K562 (cell line): ENCODE data around the gene PPRC1. TPM values are rescaled to one million over a fixed set of nuclear protein-coding genes. Genes with fewer than 3 reads are reported as not detected.
A peak's percentile ranks its signal among the peaks of the same experiment; 100 is the strongest.

ENCODE experiments used
- ATAC-seq: fragments of 200-7000 bp; cut with Tn5 transposase; 3 replicates; pipeline ENCODE4 v1.9.1; 2020; ENCODE audit warnings: moderate library complexity
- BruUV-seq: library from RNA; stranded (reverse); fragments of 400-500 nt; replicated peaks from 2 replicates; lab custom pipeline; 2021; lab: Mats Ljungman, UMichigan
- CTCF ChIA-PET: fragments of 300-600 bp; formaldehyde crosslinking; extraction: SDS; loops from one replicate; lab custom pipeline; 2021; ENCODE audit warnings: low intra/inter-chr PET ratio; lab: Yijun Ruan, JAX
- POLR2A ChIA-PET: fragments of 300-600, 350-650 bp; sonication (Branson Sonifier 250); formaldehyde crosslinking; extraction: SDS; loops from one replicate; lab custom pipeline; 2021; ENCODE audit warnings: antibody characterized with exemption, inconsistent platforms; lab: Yijun Ruan, JAX
- DNase-seq, 4 experiments: peaks; one replicate each; pipeline versions ENCODE4 v3.0.0 to v3.0.0-alpha.2; 2011 to 2018; ENCODE audit warnings: low spot score in 3 of 4, mixed read lengths in 3 of 4; ENCODE audit errors: extremely low read depth in 1 of 4
- FAIRE-seq: peaks from 2 replicates; lab custom pipeline; 2011; peaks lifted over from hg19 to GRCh38; lab: Jason Lieb, UNC
- H2AFZ ChIP-seq: 2 replicates; pipeline ENCODE4 v1.6.0; 2011; ENCODE audit warnings: low read depth, low read length, control low read depth, inconsistent platforms
- H3K27ac ChIP-seq: fragments of 200-600 bp; 3 replicates; pipeline ENCODE4 v1.8.0; 2011; ENCODE audit warnings: low read depth, mild to moderate bottlenecking, control low read depth, inconsistent platforms, low read length, moderate library complexity, mixed read lengths; ENCODE audit errors: extremely low read depth
- H3K27me3 ChIP-seq, 2 experiments: fragments of 300-600 bp in 1 of 2; 2 replicates in 1 of 2; 3 replicates in 1 of 2; pipeline versions ENCODE4 v1.6.0 to v1.8.0; 2011; ENCODE audit warnings: inconsistent platforms in 2 of 2, low read length in 2 of 2, mild to moderate bottlenecking in 1 of 2, mixed read lengths in 1 of 2, moderate library complexity in 1 of 2; ENCODE audit not compliant: control insufficient read depth in 2 of 2, insufficient read depth in 2 of 2
- H3K36me3 ChIP-seq: fragments of 300-600 bp; 3 replicates; pipeline ENCODE4 v1.8.0; 2011; ENCODE audit warnings: mild to moderate bottlenecking, low read length, inconsistent platforms; ENCODE audit not compliant: control insufficient read depth, insufficient read depth
- H3K4me1 ChIP-seq, 2 experiments: fragments of 200-600 bp in 1 of 2; replicated peaks in 1 of 2; 2 replicates in 1 of 2; 3 replicates in 1 of 2; pipeline versions ENCODE4 v1.5.1 to v1.8.0; 2011; ENCODE audit warnings: inconsistent platforms in 2 of 2, low read length in 2 of 2, mild to moderate bottlenecking in 1 of 2, mixed read lengths in 1 of 2, moderate library complexity in 1 of 2; ENCODE audit not compliant: control insufficient read depth in 2 of 2, insufficient read depth in 2 of 2
- H3K4me2 ChIP-seq: 2 replicates; pipeline ENCODE4 v1.6.1; 2011; ENCODE audit warnings: low read length, control low read depth, inconsistent platforms, mixed read lengths; ENCODE audit not compliant: insufficient read depth
- H3K4me3 ChIP-seq: fragments of 200-600 bp; sonication (generic), shearing (Covaris generic); 2 replicates; pipeline ENCODE4 v1.5.1; 2016; ENCODE audit warnings: control low read depth, inconsistent platforms
- H3K79me2 ChIP-seq: fragments of 200-600 bp; 3 replicates; pipeline ENCODE4 v1.8.0; 2011; ENCODE audit warnings: low read length, inconsistent platforms; ENCODE audit not compliant: control insufficient read depth, insufficient read depth
- H3K9ac ChIP-seq, 2 experiments: 2 replicates each; pipeline versions ENCODE4 v1.6.0 to v1.6.1; 2011; ENCODE audit warnings: low read depth in 2 of 2, low read length in 2 of 2, control low read depth in 1 of 2, inconsistent platforms in 1 of 2, mild to moderate bottlenecking in 1 of 2, mixed read lengths in 1 of 2; ENCODE audit not compliant: insufficient read depth in 1 of 2
- H3K9me1 ChIP-seq: one replicate; pipeline ENCODE4 v1.6.0; 2011; ENCODE audit warnings: inconsistent platforms, mild to moderate bottlenecking, low read length, moderate library complexity; ENCODE audit not compliant: control insufficient read depth, insufficient read depth
- H3K9me3 ChIP-seq: replicated peaks from 2 replicates; pipeline ENCODE4 v1.5.1; 2011; ENCODE audit warnings: low read depth, low read length, inconsistent platforms; ENCODE audit not compliant: control insufficient read depth, insufficient read depth
- H4K20me1 ChIP-seq: replicated peaks from 2 replicates; pipeline ENCODE4 v1.6.1; 2011; ENCODE audit warnings: low read length, inconsistent platforms, mixed read lengths; ENCODE audit not compliant: control insufficient read depth, insufficient read depth
- CTCFL ChIP-seq: IDR thresholded peaks from 2 replicates; pipeline ENCODE4 v1.6.1; 2011; ENCODE audit warnings: borderline replicate concordance, low read depth, mild to moderate bottlenecking, moderate library complexity, low read length; ENCODE audit not compliant: insufficient read depth, poor library complexity, severe bottlenecking
- GATAD2A ChIP-seq: fragments of 450-650 bp; IDR thresholded peaks from 2 replicates; pipeline ENCODE4 v1.6.1; 2017
- KDM4B ChIP-seq, 2 experiments: fragments of 450-650 bp in 1 of 2; sonication (generic) in 1 of 2; IDR thresholded peaks; 2 replicates each; pipeline ENCODE4 v1.6.1; 2016 to 2017; ENCODE audit warnings: borderline replicate concordance in 2 of 2, antibody characterized with exemption in 1 of 2, low read depth in 1 of 2, mild to moderate bottlenecking in 1 of 2
- NR2C1 ChIP-seq, 2 experiments: fragments of 450-650 bp; IDR thresholded peaks; 2 replicates each; pipeline ENCODE4 v1.6.1; 2017; ENCODE audit warnings: mild to moderate bottlenecking in 2 of 2, antibody characterized with exemption in 1 of 2, inconsistent platforms in 1 of 2, missing compliant biosample characterization in 1 of 2, missing genetic modification characterization in 1 of 2
- PATZ1 ChIP-seq: fragments of 250-450 bp; sonication (Bioruptor Pico); IDR thresholded peaks from 2 replicates; pipeline ENCODE4 v1.5.0; 2020; ENCODE audit warnings: mild to moderate bottlenecking, borderline replicate concordance
- PRDM10 ChIP-seq: fragments of 450-650 bp; IDR thresholded peaks from 2 replicates; pipeline ENCODE4 v1.6.1; 2018; ENCODE audit not compliant: partially characterized antibody
- PURB ChIP-seq: sonication (generic); formaldehyde crosslinking; IDR thresholded peaks from 2 replicates; pipeline ENCODE4 v1.9.0; 2021; ENCODE audit warnings: low read depth, mild to moderate bottlenecking, missing genetic modification reagents
- RBM22 ChIP-seq: fragments of 200-400 bp; formaldehyde crosslinking; IDR thresholded peaks from 2 replicates; pipeline ENCODE4 v1.6.1; 2018; ENCODE audit warnings: low read length, low read depth; ENCODE audit not compliant: poor library complexity, severe bottlenecking
- SAFB ChIP-seq: fragments of 200-400 bp; formaldehyde crosslinking; IDR thresholded peaks from 2 replicates; pipeline ENCODE4 v1.6.1; 2017; ENCODE audit warnings: low read depth, low read length, borderline replicate concordance
- ZFP1 ChIP-seq: fragments of 450-650 bp; formaldehyde crosslinking; IDR thresholded peaks from 2 replicates; pipeline ENCODE4 v1.4.0; 2020; ENCODE audit warnings: mild to moderate bottlenecking, mixed read lengths
- ZZZ3 ChIP-seq: fragments of 450-650 bp; IDR thresholded peaks from 2 replicates; pipeline ENCODE4 v1.6.1; 2016; ENCODE audit warnings: antibody characterized with exemption, mild to moderate bottlenecking, moderate library complexity
- WGBS: fragments of 100-300 bp; shearing (Covaris generic); methylation state at CpG from one replicate; pipeline ENCODE4 v1.1.6; 2016; ENCODE audit warnings: low coverage, mixed read lengths; ENCODE audit not compliant: insufficient coverage; ENCODE audit errors: missing lambda C conversion rate; 5-methylcytosine and 5-hydroxymethylcytosine counted together
- in situ Hi-C: fragments of 300-500 bp; cut with MboI; formaldehyde crosslinking; loops from 4 replicates; pipeline ENCODE4 v1.15.0; 2018; ENCODE audit warnings: inconsistent platforms, mixed read lengths
- intact Hi-C: fragments of 100-400 bp; cut with micrococcal nuclease; formaldehyde crosslinking; loops from 2 replicates; pipeline ENCODE4 v1.14.2; 2022
- polyA plus RNA-seq, 8 experiments: library from polyadenylated mRNA; depleted of rRNA in 4 of 8; stranded (reverse) in 5 of 8; unstranded in 3 of 8; fragments of >200 nt; fragmentation: Nextera tagmentation in 2 of 8; fragmentation: Illumina TruSeq in 1 of 8; extraction: Ambion mirVana in 2 of 8; extraction: Trizol in 1 of 8; gene quantifications; 2 replicates each; pipeline versions ENCODE4 v1.2.1 to v1.2.3, GENCODE V29; 2011 to 2014; ENCODE audit warnings: inconsistent platforms in 1 of 8, missing spikeins in 1 of 8
- total RNA-seq, 7 experiments: library from RNA; depleted of rRNA in 6 of 7; stranded (reverse); fragments of >200 nt in 6 of 7; fragmentation: Illumina TruSeq in 2 of 7; extraction: Trizol in 2 of 7; gene quantifications; 2 replicates each; pipeline versions ENCODE4 v1.2.1 to v1.2.3, GENCODE V29; 2011 to 2021; ENCODE audit warnings: low replicate concordance in 1 of 7

The PPRC1 gene
- total and polyA plus RNA-seq, 9 of the 15 experiments (the other 6 are each of a cell fraction or from before 2014, with no cell fraction given) = 8.5 to 47.1 (median 16.2) TPM

GRCh38 chr10:102109166-102110116 lies 23.4 kb upstream of the PPRC1 start:
- H3K9ac ChIP-seq = peak overlapping the region in 1 of 2 experiments; percentile 39; a peak in 1 of 4 replicates
- POLR2A ChIA-PET = interaction anchor here (0.7 kb wide), 2 partner anchors 9 to 10 kb away, joined by 3 read pairs; no protein-coding TSS in a partner anchor
- H2AFZ ChIP-seq = no peak overlapping the region
- 89% methylated on average over 16 of the region's 24 CpGs for WGBS
- intact Hi-C loops = loop anchor here (10.0 kb wide), 1 partner anchor 265 kb away; the partner anchor contains the start of gene KCNIP2
- no peak overlapping the region for H3K4me2 ChIP-seq
- H3K79me2 ChIP-seq = peaks cover 53% of the 10 kb centered on the region
- peaks cover 3% of the 10 kb centered on the region for H3K9me1 ChIP-seq
- no TSS peak for BruUV-seq
- peak in 1 of 4 experiments; percentile 10 for DNase-seq
- FAIRE-seq = no peak
- H3K27ac ChIP-seq = no peak overlapping the region
- H3K36me3 ChIP-seq = peaks cover 75% of the 10 kb centered on the region
- no peaks in the 10 kb centered on the region for H3K27me3 ChIP-seq
- peaks cover 20% of the 10 kb centered on the region for H4K20me1 ChIP-seq
- H3K4me1 ChIP-seq = peaks cover 15 to 19% of the 10 kb centered on the region in 2 experiments; a peak in 4 of 5 replicates
- in situ Hi-C loops = no loop called here
- no peak overlapping the region for H3K4me3 ChIP-seq
- no peak for ATAC-seq
- CTCF ChIA-PET = no interaction called here
- no peaks in the 10 kb centered on the region for H3K9me3 ChIP-seq
- TF ChIP-seq PURB (CRISPR knock-in tag) (no peak), KDM4B (IDR thresholded peaks at IDR 0.05; ENCODE audit: borderline replicate concordance in 2 of 2, low read depth in 1 of 2) (no peak), CTCFL (no peak), SAFB (no peak), GATAD2A (no peak), PRDM10 (no peak), NR2C1 (IDR thresholded peaks at IDR 0.05) (no peak), NR2C1 (tag; IDR thresholded peaks at IDR 0.05) (no peak), PATZ1 (CRISPR knock-in tag) (no peak), ZFP1 (CRISPR knock-in tag) (no peak), ZZZ3 (no peak), RBM22 (no peak)
